ENCODE results near the gene RAB11FIP2.

Gene RAB11FIP2

DNA sequence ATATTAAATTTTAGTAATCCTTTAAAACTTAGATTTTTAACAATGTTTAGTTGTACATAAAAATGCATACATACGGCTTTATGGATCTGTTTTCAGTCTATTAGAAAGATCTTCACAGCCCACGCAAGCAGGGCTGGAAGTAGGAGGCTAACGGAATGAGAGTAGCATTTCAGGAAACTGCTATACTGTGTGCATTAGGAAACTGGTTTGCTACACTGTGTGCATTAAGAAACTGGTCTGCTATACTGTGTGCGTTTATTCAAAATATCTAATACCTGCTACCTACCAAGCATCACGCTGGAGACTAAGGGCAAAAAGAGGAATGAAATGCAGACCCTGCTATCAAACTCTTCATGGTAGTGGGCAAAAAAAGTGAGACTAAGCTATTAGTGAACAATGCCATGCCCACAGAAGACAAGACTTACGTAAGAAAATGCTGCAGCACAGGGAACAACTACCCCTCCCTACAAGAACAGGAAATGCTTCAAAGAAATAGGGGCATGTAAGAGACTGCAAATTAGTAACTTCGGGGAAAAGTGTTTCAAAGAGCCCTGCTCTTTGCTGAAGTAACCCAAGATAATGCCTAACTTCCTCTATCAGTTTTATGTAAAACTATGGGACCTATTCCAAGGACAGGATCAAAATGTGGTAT lies 11.3 kb downstream of the RAB11FIP2 start:
- DNase-seq (ENCODE audit: insufficient read length, low spot score) (no peak), FAIRE-seq (no peak)

DNA sequence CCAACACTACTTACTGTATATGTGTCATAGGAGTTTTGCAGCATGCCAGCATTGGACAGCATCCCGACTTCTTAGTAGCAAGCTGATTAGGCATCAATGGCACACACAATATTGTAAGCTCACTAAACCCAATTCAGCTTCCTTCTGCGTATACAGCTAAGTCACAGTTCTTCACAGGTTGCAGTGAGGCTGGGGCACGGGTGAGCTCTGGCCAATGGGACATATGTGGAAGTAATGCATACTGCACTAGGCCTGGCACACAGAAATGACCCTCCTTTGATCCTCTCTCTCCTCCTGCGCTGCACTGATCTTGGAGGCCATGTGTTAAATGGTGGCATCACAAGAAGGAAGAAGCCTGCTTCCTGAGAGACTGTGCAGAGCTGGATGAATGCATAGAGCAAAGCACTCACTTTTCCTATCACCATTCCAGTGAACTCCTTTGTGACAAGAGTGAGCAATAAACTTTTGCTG lies 11.9 kb downstream of the RAB11FIP2 start:
- no peak for DNase-seq (ENCODE audit: insufficient read length, low spot score)
- FAIRE-seq, result no peak

DNA sequence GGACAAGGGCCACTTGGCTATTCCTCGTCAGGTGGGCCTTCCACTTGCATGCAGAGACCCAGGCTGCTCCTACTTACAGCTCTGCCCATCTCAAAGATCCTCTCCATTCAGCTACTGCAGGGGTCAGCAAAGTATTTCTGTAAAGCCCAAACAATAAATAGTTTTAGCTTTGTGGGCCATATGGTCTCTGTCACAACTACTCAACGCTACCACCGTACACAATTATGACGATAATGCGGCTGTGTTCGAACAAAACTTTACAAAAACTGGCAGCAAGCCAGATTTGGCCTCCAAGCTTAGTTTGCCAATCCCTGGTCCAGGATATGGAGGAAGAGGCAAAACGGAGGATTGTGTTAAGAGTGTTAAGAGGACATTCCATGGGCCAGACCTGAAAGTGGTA lies 12.8 kb downstream of the RAB11FIP2 start:
- FAIRE-seq (no peak), DNase-seq (ENCODE audit: insufficient read length, low spot score) (no peak)

DNA sequence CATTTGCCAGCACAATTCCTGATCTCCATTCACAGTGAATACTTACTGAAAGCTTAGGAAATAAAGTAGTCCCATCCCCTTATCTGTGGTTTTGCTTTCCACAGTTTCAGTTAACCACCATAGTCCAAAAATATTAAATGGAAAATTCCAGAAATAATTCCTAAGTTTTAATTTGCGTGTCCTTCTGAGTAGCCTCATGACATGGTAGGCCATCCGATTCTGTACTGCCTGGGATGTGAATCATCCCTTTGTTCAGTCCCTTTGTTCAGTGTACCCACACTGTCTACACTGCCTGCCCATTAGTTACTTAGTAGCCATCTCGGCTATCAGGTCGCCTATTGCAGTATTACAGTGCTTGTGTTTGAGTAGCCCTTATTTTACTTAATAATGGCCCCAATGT lies 14.2 kb downstream of the RAB11FIP2 start:
- no peak for FAIRE-seq
- no peak for DNase-seq (ENCODE audit: insufficient read length, low spot score)

DNA sequence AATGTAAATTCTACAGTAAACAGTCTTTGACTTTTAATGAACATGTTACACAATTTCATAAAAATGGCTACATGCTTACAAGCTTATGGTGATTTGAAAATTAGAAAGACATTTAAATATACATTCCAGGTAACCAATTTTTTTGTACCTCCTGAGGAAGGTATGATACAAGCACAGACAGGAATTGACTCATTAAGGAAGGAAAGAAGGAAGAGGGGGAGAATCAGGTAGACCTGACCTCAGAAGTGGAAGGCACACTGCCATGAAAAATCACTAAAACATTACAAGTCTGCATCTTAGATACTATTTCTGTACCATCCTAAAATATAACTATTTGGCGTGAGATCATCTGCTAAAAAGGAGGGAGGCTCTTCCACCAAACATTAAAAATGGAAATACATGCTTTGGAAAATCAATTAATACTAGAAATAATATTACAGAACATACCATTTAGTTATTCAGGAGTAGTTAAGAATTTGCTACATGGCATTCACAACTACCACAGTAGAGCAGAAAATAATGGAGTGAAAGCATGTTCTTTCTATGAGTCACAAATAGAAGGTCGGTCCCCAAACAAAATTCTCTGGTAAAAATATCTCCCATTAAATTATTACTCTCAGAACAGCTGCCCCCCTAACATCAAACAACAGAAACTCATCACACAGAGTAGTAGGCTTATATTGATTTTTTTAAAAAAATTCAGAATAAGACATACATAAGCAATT lies 15.2 kb downstream of the RAB11FIP2 start:
- DNase-seq (ENCODE audit: insufficient read length, low spot score) (no peak), FAIRE-seq (no peak)

DNA sequence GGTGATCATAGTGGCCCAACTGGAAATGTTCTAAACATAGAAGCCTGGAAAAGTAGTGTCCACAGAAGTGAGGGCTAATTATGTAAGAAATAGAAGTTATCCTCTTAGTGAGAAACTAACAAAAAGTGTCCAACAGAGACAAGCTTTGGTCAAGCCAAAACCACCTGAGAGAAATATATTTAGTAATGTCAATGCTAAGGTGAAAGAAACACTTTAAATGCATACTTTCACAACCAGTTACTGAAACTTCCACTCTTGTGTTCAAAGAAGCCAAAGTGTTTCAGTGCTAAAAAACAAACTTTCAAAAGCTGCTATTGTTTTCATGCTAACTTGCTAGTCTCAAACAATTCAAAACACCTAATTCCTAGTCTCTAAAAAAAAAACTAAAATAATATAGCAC lies 18.1 kb downstream of the RAB11FIP2 start:
- DNase-seq (ENCODE audit: insufficient read length, low spot score), result no peak
- FAIRE-seq, result no peak

DNA sequence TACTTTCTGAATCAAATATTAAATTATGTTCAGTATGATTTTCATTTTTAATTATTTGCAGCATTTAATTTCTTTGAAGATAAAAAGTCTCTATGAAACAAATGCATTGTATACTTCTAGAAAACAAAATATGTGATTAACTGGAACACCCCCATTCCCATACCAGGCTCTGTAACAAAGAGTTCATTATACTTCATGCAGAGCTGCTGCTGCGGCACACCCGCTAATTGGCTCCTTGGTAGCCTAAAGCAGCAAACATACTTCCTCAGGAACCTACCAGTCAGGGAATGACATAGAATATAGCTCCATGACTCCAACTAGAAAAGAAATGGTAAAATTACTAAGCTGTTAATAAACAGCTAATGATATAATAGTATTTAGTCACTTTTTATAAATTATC lies 19.3 kb downstream of the RAB11FIP2 start:
- no peak for FAIRE-seq
- DNase-seq (ENCODE audit: insufficient read length, low spot score), result no peak

DNA sequence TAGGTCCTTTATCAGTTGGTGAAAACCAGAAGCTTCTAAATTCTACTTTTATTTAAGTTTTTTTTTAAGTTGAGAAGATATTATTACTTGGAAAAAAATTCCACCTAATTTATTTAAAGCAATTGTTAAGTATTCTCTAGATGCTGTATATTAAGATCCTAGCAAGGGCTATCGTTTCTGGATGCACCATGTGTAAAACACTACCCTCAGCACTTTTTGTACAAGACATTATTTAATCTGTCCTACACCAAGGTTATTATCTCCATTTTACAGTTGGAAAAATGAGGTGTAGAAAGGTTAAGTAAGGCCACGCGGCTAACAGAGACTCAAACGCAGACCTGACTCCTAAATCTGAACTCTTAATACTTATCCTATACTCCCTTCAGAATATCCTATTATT lies 19.8 kb downstream of the RAB11FIP2 start:
- DNase-seq (ENCODE audit: insufficient read length, low spot score) (no peak), FAIRE-seq (no peak)

DNA sequence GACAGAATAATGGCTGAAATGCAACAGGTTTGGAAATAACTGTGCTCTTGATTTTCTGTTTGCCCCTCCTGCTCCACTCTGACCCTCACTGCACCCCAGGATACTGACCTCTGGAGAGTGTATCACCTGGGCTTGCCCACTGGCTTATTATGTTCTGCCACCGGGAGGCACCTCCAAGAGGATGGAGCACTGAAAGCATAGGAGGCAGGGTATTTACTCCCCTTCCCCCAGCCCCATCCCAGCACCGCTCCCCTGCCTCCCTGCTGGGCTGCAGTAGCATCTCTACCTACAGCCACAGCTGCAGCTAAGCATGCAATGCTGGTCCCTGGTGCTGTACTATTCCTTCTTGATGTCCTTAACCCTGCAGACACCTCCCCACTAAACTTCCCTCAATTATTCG lies 26.4 kb downstream of the RAB11FIP2 start:
- no peak for FAIRE-seq
- no peak for DNase-seq (ENCODE audit: insufficient read length, low spot score)

DNA sequence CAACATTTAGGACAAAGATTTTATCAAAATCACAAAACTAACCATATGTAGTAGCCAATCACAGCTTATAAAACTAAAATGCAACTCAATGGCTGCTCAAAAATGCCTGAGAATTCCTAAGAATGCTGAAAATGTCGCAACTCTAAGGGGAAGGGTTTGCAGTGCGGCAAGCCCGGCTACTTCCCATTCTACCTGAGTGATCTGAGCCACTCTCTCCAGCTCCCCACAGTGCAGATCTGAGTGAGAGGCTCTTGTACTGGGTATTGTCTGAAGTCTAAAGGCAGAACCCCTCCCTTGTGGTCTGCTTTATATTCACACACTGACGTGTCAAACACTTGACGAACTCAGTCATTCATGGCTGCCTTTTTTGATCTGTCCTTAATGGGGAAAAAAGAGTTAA lies 28.9 kb downstream of the RAB11FIP2 start:
- FAIRE-seq, result no peak
- DNase-seq (ENCODE audit: insufficient read length, low spot score), result no peak

DNA sequence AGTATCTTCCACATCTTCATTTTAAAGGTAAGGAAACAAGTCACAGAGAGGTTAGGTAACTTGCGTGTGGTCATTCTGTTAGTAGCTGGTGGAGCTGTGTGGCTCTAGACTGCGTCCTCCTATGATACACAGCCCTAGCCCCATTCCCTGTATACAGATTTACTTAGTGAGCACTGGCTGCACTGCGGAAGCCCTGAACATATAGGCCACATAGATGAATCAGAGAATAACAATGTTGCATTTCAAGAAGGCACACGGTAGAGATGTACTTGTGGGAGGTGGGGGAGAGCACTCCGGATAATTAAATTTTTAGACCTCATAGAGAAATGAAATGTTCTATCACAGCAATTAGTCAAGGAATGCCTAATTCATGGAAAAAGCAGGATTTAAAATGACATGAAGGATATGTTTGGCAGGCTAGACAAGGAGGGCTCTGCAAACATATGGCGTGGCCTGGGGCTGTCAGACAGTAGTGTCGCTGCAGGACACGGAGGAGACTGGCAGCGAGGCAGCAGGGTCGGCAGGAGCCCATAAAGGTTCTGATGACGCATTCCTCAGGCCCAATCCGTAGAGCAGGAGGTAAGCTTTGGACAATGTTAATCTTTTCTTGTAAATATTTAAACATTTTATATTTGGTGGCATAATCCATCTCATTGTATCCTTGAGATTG lies 29.5 kb downstream of the RAB11FIP2 start:
- DNase-seq (ENCODE audit: insufficient read length, low spot score), result no peak
- FAIRE-seq, result no peak

DNA sequence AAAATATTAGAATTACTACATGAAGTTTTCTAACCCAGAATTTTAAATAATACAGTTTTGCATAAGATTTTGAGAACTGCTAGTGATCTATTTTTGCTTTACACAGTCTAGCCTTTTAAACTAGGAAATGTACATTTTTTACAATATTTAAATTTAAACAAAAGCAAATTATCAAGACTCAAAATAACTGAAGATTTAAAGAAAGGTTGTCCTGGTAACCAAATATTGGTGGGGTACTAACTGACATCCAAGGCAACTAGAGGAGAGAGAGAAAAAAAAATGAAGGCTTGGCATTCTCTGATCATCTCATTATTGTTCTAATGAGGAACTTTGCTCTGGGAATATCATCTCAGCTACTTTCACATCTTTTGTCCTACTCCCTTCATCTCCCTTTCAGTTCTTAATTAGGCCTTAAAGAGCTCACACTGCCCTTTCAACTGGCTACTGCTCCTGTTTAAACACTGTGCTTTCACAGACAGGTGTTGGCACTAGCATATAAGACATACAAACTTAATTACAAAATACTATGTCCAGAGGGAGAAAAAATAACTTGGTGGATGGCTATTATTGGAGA lies 33.7 kb downstream of the RAB11FIP2 start:
- DNase-seq (ENCODE audit: insufficient read length, low spot score), result no peak
- no peak for FAIRE-seq

DNA sequence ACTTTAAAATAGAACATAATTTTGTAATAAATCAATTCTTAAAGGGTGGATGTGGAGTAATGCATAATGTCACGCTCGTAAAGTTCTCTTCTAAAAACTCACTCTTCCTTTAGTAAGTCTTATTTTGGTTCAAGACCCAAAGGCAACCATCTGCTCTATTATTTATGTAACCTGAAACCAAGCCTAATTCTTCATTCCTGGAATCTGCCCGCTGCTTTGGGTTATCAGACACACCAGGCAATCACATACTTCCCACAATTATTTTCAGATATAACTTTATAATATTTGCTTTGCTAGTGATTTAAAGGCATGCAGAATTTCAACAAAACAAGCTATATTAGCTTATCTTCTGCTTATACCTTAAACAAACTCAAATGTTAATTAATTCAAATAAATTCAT lies 39.0 kb downstream of the RAB11FIP2 start:
- FAIRE-seq, result no peak
- DNase-seq (ENCODE audit: insufficient read length, low spot score), result no peak

DNA sequence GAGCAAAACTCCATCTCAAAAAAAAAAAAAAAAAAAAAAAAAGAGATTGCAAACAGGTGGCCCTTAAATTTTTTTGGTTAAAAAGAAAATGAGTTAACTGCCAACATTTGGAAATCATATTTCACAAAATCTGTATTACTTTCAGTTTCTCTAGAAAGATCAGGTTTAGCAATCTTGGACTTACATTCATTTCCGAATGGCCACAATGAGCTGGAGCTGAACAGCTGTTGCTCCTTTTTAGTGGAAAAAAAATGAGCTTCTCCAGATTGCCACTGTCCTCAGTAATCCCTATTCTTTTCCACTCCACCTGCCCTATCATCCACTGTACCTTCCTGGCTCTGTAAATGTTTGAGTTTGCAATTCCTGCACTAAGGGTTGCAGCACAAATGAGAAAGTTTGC lies 43.6 kb downstream of the RAB11FIP2 start:
- DNase-seq (ENCODE audit: insufficient read length, low spot score) (no peak), FAIRE-seq (no peak)

DNA sequence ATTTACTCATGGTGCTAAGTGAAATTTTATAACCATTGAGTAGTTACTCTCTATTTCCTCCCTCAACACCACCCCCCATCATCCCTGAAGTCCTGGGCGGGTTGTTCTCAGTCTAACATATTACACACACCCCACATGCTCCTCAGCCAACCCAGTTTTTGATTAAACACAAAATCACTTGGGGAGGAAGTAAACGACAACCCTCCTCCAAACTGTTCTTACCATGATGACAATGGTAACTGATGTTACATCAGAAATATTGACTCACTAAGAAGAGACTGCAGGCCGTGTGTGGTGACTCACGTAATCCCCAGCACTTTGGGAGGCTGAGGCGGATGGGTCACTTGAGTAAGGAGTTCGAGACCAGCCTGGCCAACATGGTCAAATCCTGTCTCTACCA lies 44.2 kb downstream of the RAB11FIP2 start:
- DNase-seq (ENCODE audit: insufficient read length, low spot score) (no peak), FAIRE-seq (no peak)

DNA sequence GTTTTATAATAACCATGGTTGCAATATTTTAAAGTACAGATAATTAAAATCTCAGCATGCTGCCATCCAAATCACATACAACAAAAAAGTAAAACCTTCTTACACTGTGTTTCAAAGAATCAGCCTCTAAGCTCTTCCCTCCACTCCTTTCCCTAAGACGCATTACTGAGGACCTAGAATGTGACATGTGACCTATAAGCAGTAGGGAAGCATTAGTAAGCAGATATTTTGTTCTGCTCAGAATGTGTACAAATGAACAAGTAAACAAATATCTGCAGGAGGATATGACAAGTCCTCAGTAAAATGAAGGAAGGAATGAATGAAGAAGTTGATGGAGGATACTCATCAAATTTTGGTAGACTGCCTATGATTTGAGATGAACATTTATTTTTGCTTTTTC lies 49.1 kb downstream of the RAB11FIP2 start:
- FAIRE-seq, result no peak

DNA sequence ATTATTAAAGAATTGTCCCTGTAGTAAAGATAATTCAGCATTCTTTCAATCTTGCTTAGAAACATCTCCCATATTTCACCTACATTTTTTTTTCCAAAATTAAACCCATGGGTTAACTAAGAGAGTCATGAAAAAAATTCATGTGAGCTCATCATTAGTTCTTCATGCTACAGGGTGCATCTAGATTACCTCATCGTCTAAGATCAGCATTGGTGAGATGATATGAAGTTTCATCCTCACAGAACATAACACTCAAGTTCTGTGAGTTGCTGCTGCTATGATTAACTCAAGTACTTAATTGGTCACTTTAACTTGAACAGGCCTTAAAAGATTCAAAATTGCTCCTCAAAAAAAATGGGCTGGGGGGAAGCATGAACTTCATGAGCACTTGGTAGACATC lies 50.0 kb downstream of the RAB11FIP2 start:
- DNase-seq (ENCODE audit: insufficient read length, low spot score) (no peak), FAIRE-seq (no peak)

More for the DNA sequence above, 49.1 kb downstream of the RAB11FIP2 start:
- DNase-seq (ENCODE audit: insufficient read length, low spot score), result no peak

DNA sequence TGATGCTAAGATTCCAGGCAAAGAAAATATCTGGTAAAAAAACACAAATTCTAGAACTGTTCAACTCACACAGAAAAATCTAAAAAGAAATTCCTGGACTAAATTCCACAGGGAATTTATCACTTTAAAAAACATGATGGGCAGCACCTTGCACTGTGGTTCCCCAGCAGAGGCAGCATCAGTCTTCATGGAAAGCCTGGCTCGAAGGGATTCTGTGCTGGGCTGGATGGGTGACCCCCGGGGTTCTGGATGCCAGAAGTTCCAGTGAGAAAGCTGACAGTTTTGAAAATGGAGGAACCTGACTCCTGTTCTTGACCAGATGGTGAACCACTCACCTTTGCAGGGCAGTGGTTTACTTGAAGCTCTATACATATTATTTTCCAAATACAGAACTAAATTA lies 52.0 kb downstream of the RAB11FIP2 start:
- DNase-seq (ENCODE audit: insufficient read length, low spot score) (no peak), FAIRE-seq (no peak)

DNA sequence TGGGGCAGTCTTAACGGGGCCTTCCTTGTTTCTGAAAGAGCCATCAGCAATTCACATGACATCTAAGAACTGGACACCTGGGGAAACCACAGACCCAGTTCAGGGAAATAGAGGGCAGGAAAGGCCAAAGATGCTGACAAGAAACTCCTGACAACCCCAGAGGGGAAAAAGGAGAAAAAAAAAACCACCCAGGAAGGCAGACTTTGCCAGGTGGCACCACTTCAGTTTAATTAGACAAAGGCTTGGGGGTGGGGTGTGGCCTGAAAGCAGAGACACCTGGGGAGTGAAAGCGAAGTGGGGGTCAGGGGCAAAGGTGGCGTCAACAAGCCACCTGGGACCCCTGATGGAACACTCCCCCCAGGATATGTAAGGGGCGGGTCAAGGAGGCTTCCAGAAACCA lies 53.6 kb downstream of the RAB11FIP2 start:
- DNase-seq (ENCODE audit: insufficient read length, low spot score) (no peak), FAIRE-seq (no peak)

DNA sequence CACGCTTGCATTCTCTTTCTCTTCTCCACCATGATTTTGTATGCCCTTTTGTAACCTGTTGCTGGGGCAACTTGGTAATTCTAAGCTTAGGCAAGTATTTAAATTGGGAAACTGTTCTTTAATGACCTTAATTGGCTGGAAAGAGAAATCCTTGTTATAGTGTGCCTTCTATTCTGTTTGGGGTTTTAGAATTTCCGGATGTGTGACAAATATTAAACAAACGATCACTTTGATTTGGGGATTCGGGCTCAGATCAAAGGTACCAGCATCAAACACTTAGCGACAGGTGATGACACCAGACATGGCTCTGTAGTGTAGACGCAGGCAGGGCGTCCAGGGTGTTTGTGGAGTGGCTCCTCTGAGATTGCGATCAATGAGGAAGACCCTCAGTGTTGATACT lies 55.0 kb downstream of the RAB11FIP2 start:
- DNase-seq (ENCODE audit: insufficient read length, low spot score) (no peak), FAIRE-seq (no peak)

DNA sequence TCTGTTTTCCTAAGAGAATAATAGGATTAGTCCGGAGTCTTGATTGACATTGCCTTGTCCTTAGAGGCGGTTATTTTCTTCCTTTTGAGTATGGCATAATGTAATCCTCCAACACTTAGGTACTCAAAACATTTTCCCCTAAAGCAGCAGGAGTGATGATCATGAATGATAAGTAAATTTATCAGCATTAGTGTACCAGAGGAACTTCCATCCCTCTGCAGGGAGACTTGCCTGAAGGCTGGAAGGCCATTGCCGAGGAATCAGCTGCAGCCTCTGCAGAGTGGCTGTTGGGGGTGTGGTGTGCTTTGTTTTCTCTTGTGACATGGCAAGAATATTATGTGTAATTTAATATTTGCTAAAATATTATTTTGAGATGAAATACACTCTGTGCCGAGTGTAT lies 56.8 kb downstream of the RAB11FIP2 start:
- DNase-seq (ENCODE audit: insufficient read length, low spot score), result no peak
- no peak for FAIRE-seq

DNA sequence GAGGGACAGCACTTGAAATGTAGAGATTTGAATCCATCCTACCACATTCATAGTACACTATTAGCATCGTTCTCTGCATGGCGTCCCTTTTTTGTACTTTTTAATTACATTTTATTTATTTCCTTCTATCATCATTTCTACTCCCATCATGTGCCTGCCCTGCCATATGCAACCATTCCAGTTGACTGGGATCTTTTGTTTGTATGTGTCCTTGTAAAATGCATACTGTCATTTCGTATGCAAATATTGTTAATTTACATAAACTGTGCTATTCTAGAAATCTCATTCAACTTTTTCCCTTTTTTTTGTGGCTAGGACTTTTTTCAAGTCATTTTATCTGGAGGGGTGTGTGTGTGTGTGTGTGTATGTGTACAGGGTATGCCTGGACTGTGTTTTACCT lies 57.9 kb downstream of the RAB11FIP2 start:
- FAIRE-seq (no peak), DNase-seq (ENCODE audit: insufficient read length, low spot score) (no peak)
